Retinal pigment epithelial cell (primary cell): ENCODE data around the gene SUCNR1.

Experiments
- DNase-seq: peaks from one replicate; pipeline ENCODE4 v3.0.0-alpha.2; 2010; ENCODE audit warnings: low read depth
- H3K4me3 ChIP-seq: 2 replicates; pipeline ENCODE4 v1.5.1; 2011; ENCODE audit warnings: mild to moderate bottlenecking, low read length, control low read depth, moderate library complexity
- CTCF ChIP-seq: conservative IDR thresholded peaks from 2 replicates; pipeline ENCODE4 v1.5.1; 2011; ENCODE audit warnings: low read depth, low read length, control low read depth, inconsistent platforms

The SUCNR1 gene

GRCh38 chr3:151873398-151873797, at the start of gene SUCNR1:
TSS of gene SUCNR1 (plus strand) at chr3:151873643. CDS start at chr3:151879893, 6,250 bp downstream.
- no peak for DNase-seq
- no peak for TF ChIP-seq CTCF
- no peak within 1 kb of the TSS for H3K4me3 ChIP-seq

- no peak for TF ChIP-seq CTCF
- H3K4me3 ChIP-seq, result no peak overlapping the region
- DNase-seq, result no peak
Measured at GRCh38 chr3:151827816-151828215, 45.6 kb upstream of the SUCNR1 start.

GRCh38 chr3:151835751-151836525, 37.5 kb upstream of the SUCNR1 start:
- TF ChIP-seq CTCF, result no peak
- DNase-seq, result peak; percentile 20
- H3K4me3 ChIP-seq, result peak overlapping the region; percentile 2

- no peak for TF ChIP-seq CTCF
- DNase-seq, result peak; percentile 36
- H3K4me3 ChIP-seq, result no peak overlapping the region
Measured at GRCh38 chr3:151837057-151837456, 36.4 kb upstream of the SUCNR1 start.

- no peak overlapping the region for H3K4me3 ChIP-seq
- DNase-seq, result peak; percentile 40
Measured at GRCh38 chr3:151838574-151839312, 34.7 kb upstream of the SUCNR1 start.

GRCh38 chr3:151839313-151839631, 34.2 kb upstream of the SUCNR1 start:
- no peak overlapping the region for H3K4me3 ChIP-seq
- DNase-seq, result no peak
- TF ChIP-seq CTCF, result no peak

More at GRCh38 chr3:151838574-151839312, 34.7 kb upstream of the SUCNR1 start:
- TF ChIP-seq CTCF, result peak; percentile 76

GRCh38 chr3:151841801-151842200, 31.6 kb upstream of the SUCNR1 start:
- TF ChIP-seq CTCF, result no peak
- no peak for DNase-seq
- H3K4me3 ChIP-seq, result no peak overlapping the region
